ENCODE results near the gene SRRM4.

SRRM4 gene

GRCh38 chr12:119198440-119198839 is 217.1 kb downstream of the SRRM4 start:
- Histone ChIP-seq H4K20me1 (ENCODE audit: insufficient read depth) (no peaks in the 10 kb centered on the region), H3K27ac (no peak overlapping the region), H2AFZ (ENCODE audit: low read depth) (no peak overlapping the region), H3K36me3 (ENCODE audit: insufficient read depth) (no peaks in the 10 kb centered on the region), H3K79me2 (ENCODE audit: insufficient read depth, low read depth) (no peaks in the 10 kb centered on the region), H3K4me2 (no peak overlapping the region), H3K27me3 (ENCODE audit: insufficient read depth, low read depth) (no peaks in the 10 kb centered on the region), H3K9ac (no peak overlapping the region), H3K4me3 (IDR thresholded peaks at IDR 0.05; ENCODE audit: insufficient read depth, low read depth, low read length) (no peak overlapping the region), H3K4me1 (ENCODE audit: low read depth, poor library complexity, severe bottlenecking) (no peaks in the 10 kb centered on the region)
- TF ChIP-seq CTCF (conservative IDR thresholded peaks at IDR 0.05; ENCODE audit: low read depth, low read length) = no peak

DNA sequence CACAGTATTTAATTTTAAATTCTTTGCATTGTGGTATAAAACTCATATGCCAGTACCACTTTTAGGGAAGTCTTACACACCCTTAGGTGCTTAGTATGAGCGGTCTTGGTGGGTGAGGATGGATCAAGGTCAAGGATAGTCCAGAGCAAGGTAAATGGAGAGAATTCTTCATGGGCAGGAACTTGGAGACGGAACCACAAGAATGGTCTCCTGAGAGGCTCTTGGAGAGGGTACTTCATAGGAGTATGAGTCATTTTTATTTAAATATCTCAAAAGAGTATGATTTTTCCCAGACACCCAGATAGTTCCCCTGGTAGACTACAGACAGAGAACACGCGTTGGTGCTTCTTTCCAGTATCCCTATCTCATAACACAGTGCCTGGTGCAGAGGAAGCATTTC is 219.3 kb downstream of the SRRM4 start:
- TF ChIP-seq CTCF (conservative IDR thresholded peaks at IDR 0.05; ENCODE audit: low read depth, low read length) = no peak
- H3K27me3 ChIP-seq (ENCODE audit: insufficient read depth, low read depth) = no peaks in the 10 kb centered on the region
- H3K27ac ChIP-seq = no peak overlapping the region
- no peak overlapping the region for H3K4me2 ChIP-seq
- no peaks in the 10 kb centered on the region for H3K4me1 ChIP-seq (ENCODE audit: low read depth, poor library complexity, severe bottlenecking)
- H3K9ac ChIP-seq = no peak overlapping the region
- H4K20me1 ChIP-seq (ENCODE audit: insufficient read depth) = no peaks in the 10 kb centered on the region
- no peak overlapping the region for H2AFZ ChIP-seq (ENCODE audit: low read depth)
- no peaks in the 10 kb centered on the region for H3K36me3 ChIP-seq (ENCODE audit: insufficient read depth)
- H3K79me2 ChIP-seq (ENCODE audit: insufficient read depth, low read depth) = no peaks in the 10 kb centered on the region
- H3K4me3 ChIP-seq (IDR thresholded peaks at IDR 0.05; ENCODE audit: insufficient read depth, low read depth, low read length) = no peak overlapping the region

- no peaks in the 10 kb centered on the region for H3K36me3 ChIP-seq (ENCODE audit: insufficient read depth)
- H3K9ac ChIP-seq = no peak overlapping the region
- H2AFZ ChIP-seq (ENCODE audit: low read depth) = no peak overlapping the region
- TF ChIP-seq CTCF (conservative IDR thresholded peaks at IDR 0.05; ENCODE audit: low read depth, low read length) = no peak
- no peaks in the 10 kb centered on the region for H4K20me1 ChIP-seq (ENCODE audit: insufficient read depth)
- H3K79me2 ChIP-seq (ENCODE audit: insufficient read depth, low read depth) = no peaks in the 10 kb centered on the region
- H3K4me2 ChIP-seq = no peak overlapping the region
- H3K27ac ChIP-seq = no peak overlapping the region
- H3K4me3 ChIP-seq (IDR thresholded peaks at IDR 0.05; ENCODE audit: insufficient read depth, low read depth, low read length) = no peak overlapping the region
- H3K27me3 ChIP-seq (ENCODE audit: insufficient read depth, low read depth) = no peaks in the 10 kb centered on the region
- no peaks in the 10 kb centered on the region for H3K4me1 ChIP-seq (ENCODE audit: low read depth, poor library complexity, severe bottlenecking)
Observed at GRCh38 chr12:119201789-119202543, 220.6 kb downstream of the SRRM4 start.

DNA sequence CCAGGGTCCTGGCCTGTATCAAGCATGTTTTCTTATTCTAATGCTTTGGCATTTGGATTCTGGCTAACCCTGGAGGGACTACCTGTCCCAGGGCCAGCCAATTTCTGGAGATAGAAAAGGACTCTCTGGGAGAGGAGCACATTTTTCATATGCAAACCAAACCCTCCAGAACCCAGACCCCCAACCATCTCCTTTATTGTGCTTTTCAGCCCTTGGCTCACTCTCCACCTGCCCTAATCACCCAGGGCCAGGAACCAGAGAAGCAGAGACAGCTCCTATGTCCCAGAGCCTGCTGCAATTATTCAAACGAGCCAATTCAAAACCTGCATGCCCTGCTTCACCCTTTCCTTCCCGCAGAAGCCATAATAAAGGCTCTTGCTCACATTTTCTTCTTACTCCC is 221.2 kb downstream of the SRRM4 start:
- H2AFZ ChIP-seq (ENCODE audit: low read depth) = no peak overlapping the region
- no peak overlapping the region for H3K4me3 ChIP-seq (IDR thresholded peaks at IDR 0.05; ENCODE audit: insufficient read depth, low read depth, low read length)
- no peaks in the 10 kb centered on the region for H3K4me1 ChIP-seq (ENCODE audit: low read depth, poor library complexity, severe bottlenecking)
- no peaks in the 10 kb centered on the region for H3K36me3 ChIP-seq (ENCODE audit: insufficient read depth)
- no peaks in the 10 kb centered on the region for H3K27me3 ChIP-seq (ENCODE audit: insufficient read depth, low read depth)
- H3K4me2 ChIP-seq = no peak overlapping the region
- H3K9ac ChIP-seq = no peak overlapping the region
- no peak overlapping the region for H3K27ac ChIP-seq
- H4K20me1 ChIP-seq (ENCODE audit: insufficient read depth) = no peaks in the 10 kb centered on the region
- H3K79me2 ChIP-seq (ENCODE audit: insufficient read depth, low read depth) = no peaks in the 10 kb centered on the region
- TF ChIP-seq CTCF (conservative IDR thresholded peaks at IDR 0.05; ENCODE audit: low read depth, low read length) = no peak

All from KMS-11 (cell line).